Adrenal gland (tissue), 12 donors: ENCODE measurements around the gene SP7. TPM values are rescaled to one million over a fixed set of nuclear protein-coding genes. Genes with fewer than 3 reads are reported as not detected.
A peak's percentile ranks its signal among the peaks of the same experiment; 100 is the strongest.

ENCODE experiments used
- DNase-seq, 7 donors: peaks; one replicate each; pipeline ENCODE4 v3.0.0-alpha.2; 2019 to 2020
- H3K27ac ChIP-seq, 5 donors: fragments of 200-600 bp; sonication (generic) in 4 of 5; 1 replicate in 3 of 5; 2 replicates in 2 of 5; pipeline versions ENCODE4 v1.5.1 to v1.8.0; 2016 to 2020; ENCODE audit warnings: mild to moderate bottlenecking in 1 of 5
- H3K27me3 ChIP-seq: fragments of 200-600 bp; 2 replicates; pipeline ENCODE4 v1.8.0; 2021
- H3K36me3 ChIP-seq, 2 donors: fragments of 200-600 bp; replicated peaks in 1 of 2; 1 replicate in 1 of 2; 2 replicates in 1 of 2; pipeline versions ENCODE4 v1.5.1 to v1.8.0; 2018 to 2022
- H3K4me1 ChIP-seq, 2 donors: fragments of 200-600 bp; replicated peaks in 1 of 2; 1 replicate in 1 of 2; 2 replicates in 1 of 2; pipeline versions ENCODE4 v1.5.1 to v1.8.0; 2018 to 2021
- H3K4me3 ChIP-seq, 4 donors: fragments of 200-600 bp; sonication (generic) in 3 of 4; one replicate each; pipeline ENCODE4 v1.5.1; 2016 to 2018
- H3K9me3 ChIP-seq, 3 donors: fragments of 200-600 bp; sonication (generic) in 1 of 3; replicated peaks in 1 of 3; 1 replicate in 2 of 3; 2 replicates in 1 of 3; pipeline versions ENCODE4 v1.5.1 to v1.8.0; 2016 to 2021
- CTCF ChIP-seq, 6 experiments: fragments of 450-650 bp in 4 of 6; fragments of 200-600 bp in 2 of 6; sonication (generic) in 1 of 6; IDR thresholded peaks; 1 replicate in 5 of 6; 2 replicates in 1 of 6; pipeline versions ENCODE4 v1.5.1 to v1.8.0; 2016 to 2021; ENCODE audit warnings: antibody characterized with exemption in 6 of 6, mild to moderate bottlenecking in 2 of 6, moderate library complexity in 1 of 6
- POLR2A ChIP-seq, 2 donors: fragments of 450-650 bp; IDR thresholded peaks; one replicate each; pipeline ENCODE4 v1.6.1; 2017; ENCODE audit warnings: antibody characterized with exemption in 2 of 2, mild to moderate bottlenecking in 2 of 2, moderate library complexity in 1 of 2
- WGBS, 4 donors: extraction: QIAGEN DNeasy Blood & Tissue Kit in 2 of 4; methylation state at CpG; one replicate each; pipeline versions ENCODE4 v1.1.5 to v1.1.7; 2013 to 2017; 5-methylcytosine and 5-hydroxymethylcytosine counted together
- intact Hi-C, 2 donors: fragments of 100-400 bp; cut with DNase I; formaldehyde crosslinking; loops; one replicate each; pipeline versions ENCODE4 v1.14.1 to v1.15.0; 2022 to 2023
- polyA plus RNA-seq, 3 donors: library from polyadenylated mRNA; stranded (reverse); fragments of 200-250 nt in 2 of 3; fragments of 350-450 nt in 1 of 3; fragmentation: Illumina TruSeq in 1 of 3; extraction: RNeasy Lipid Tissue Mini Kit (QIAGEN cat#74804) in 1 of 3; gene quantifications; one replicate each; pipeline ENCODE4 v1.2.3, GENCODE V29; 2013 to 2014
- total RNA-seq, 9 donors: library from RNA; depleted of rRNA in 4 of 9; stranded (reverse); fragments of >200 nt in 4 of 9; fragments of 120-200 nt in 1 of 9; fragmentation: NEBNext Ultra II Directional in 1 of 9; extraction: Animal tissue kit (Norgen Biotek cat#: 25700) in 1 of 9; gene quantifications; one replicate each; pipeline versions ENCODE4 v1.1.0 to v1.2.4, GENCODE V29; 2013 to 2023
- donor health status: healthy with polysubstance abuse.
- donor health status: Bipolar disorder and iron deficiency.
- donor health status: DM: yes; HTN: yes; CAD: no.
- donor health status: DM: no; HTN: no; CAD: no.
- donor health status: DM: no; HTN: no; CAD: no.
- donor health status: DM: yes; HTN: yes; CAD: no.

SP7 gene
- total and polyA plus RNA-seq, 12 donors = 0.03 TPM; not detected in 11

- Histone ChIP-seq H3K9me3 (no peaks in the 10 kb centered on the region), H3K27me3 (no peaks in the 10 kb centered on the region), H3K36me3 (no peaks in the 10 kb centered on the region), H3K27ac (no peak overlapping the region), H3K4me1 (no peaks in the 10 kb centered on the region), H3K4me3 (no peak overlapping the region)
- intact Hi-C loops = no loop called here
- no peak for TF ChIP-seq CTCF (IDR thresholded peaks at IDR 0.05)
- TF ChIP-seq POLR2A (IDR thresholded peaks at IDR 0.05) = no peak
- 88 to 100% (median 95%) methylated on average over 1 to 3 of the region's 3 CpGs for WGBS, 4 donors
- no peak for DNase-seq
Observed at GRCh38 chr12:53279283-53279869, 56.8 kb downstream of the SP7 start.

- Histone ChIP-seq H3K27me3 (no peaks in the 10 kb centered on the region), H3K4me3 (no peak overlapping the region), H3K27ac (no peak overlapping the region), H3K36me3 (no peaks in the 10 kb centered on the region), H3K9me3 (no peaks in the 10 kb centered on the region), H3K4me1 (no peaks in the 10 kb centered on the region)
- intact Hi-C loops = no loop called here
- 73 to 84% (median 77%) methylated on average over 8 to 9 of the region's 9 CpGs for WGBS, 4 donors
- DNase-seq = peak in 1 of 7 donors; percentile 61
- TF ChIP-seq POLR2A (IDR thresholded peaks at IDR 0.05) (no peak), CTCF (IDR thresholded peaks at IDR 0.05) (no peak)
Observed at GRCh38 chr12:53277981-53278380, 58.2 kb downstream of the SP7 start.

Other genes starting within 250 kb of the SP7 start
- 100 to 1,000 TPM in 6 of 9 donors, 10 to 100 TPM in 3; 12.9 to 559 (median 131) TPM for gene IGFBP6, start 238.7 kb downstream of the SP7 start, total RNA-seq
- 100 to 1,000 TPM in 2 of 3 donors, 10 to 100 TPM in 1; 26.4 to 478 (median 337) TPM for gene IGFBP6, start 238.7 kb downstream of the SP7 start, polyA plus RNA-seq
- gene SOAT2, start 232.9 kb downstream of the SP7 start, total RNA-seq = under 1 TPM in 1 of 9 donors, not detected in 8; 0.79 TPM
- under 1 TPM in 2 of 3 donors, not detected in 1; 0.34 to 0.48 TPM for gene SOAT2, start 232.9 kb downstream of the SP7 start, polyA plus RNA-seq
- 10 to 100 TPM in 8 of 9 donors, 1 to 10 TPM in 1; 8.8 to 61.0 (median 20.9) TPM for gene ZNF740, start 155.6 kb downstream of the SP7 start, total RNA-seq
- 10 to 100 TPM in 2 of 3 donors, 1 to 10 TPM in 1; 6.6 to 11.3 (median 11.3) TPM for gene ZNF740, start 155.6 kb downstream of the SP7 start, polyA plus RNA-seq
- 10 to 100 TPM in 7 of 9 donors, 1 to 10 TPM in 2; 2.3 to 43.4 (median 19.8) TPM for gene CSAD, start 155.4 kb downstream of the SP7 start, total RNA-seq
- gene CSAD, start 155.4 kb downstream of the SP7 start, polyA plus RNA-seq = 100 to 1,000 TPM in 2 of 3 donors, 10 to 100 TPM in 1; 10.9 to 140 (median 100) TPM
- gene ITGB7, start 129.1 kb downstream of the SP7 start, total RNA-seq = 1 to 10 TPM in 8 of 9 donors, under 1 TPM in 1; 0.33 to 7.4 (median 4.0) TPM
- 1 to 10 TPM in 2 of 3 donors, under 1 TPM in 1; 0.95 to 4.0 (median 3.5) TPM for gene ITGB7, start 129.1 kb downstream of the SP7 start, polyA plus RNA-seq
- gene RARG, start 104.1 kb downstream of the SP7 start, total RNA-seq = 10 to 100 TPM in 8 of 9 donors, 1 to 10 TPM in 1; 3.8 to 36.4 (median 23.9) TPM
- 10 to 100 TPM in 2 of 3 donors, 1 to 10 TPM in 1; 9.2 to 36.2 (median 25.8) TPM for gene RARG, start 104.1 kb downstream of the SP7 start, polyA plus RNA-seq
- gene ESPL1, start 68.1 kb downstream of the SP7 start, total RNA-seq = 1 to 10 TPM in 6 of 9 donors, under 1 TPM in 3; 0.69 to 4.2 (median 1.4) TPM
- under 1 TPM; 0.56 to 0.81 (median 0.79) TPM for gene ESPL1, start 68.1 kb downstream of the SP7 start, polyA plus RNA-seq
- gene PFDN5, start 40.8 kb downstream of the SP7 start, total RNA-seq = 100 to 1,000 TPM; 501 to 976 (median 694) TPM
- 1,000 to 10,000 TPM in 2 of 3 donors, 100 to 1,000 TPM in 1; 840 to 2,052 (median 2,012) TPM for gene PFDN5, start 40.8 kb downstream of the SP7 start, polyA plus RNA-seq
- 10 to 100 TPM; 56.8 to 94.9 (median 70.2) TPM for gene MYG1, start 36.7 kb downstream of the SP7 start, total RNA-seq
- 100 to 1,000 TPM in 2 of 3 donors, 10 to 100 TPM in 1; 45.9 to 240 (median 220) TPM for gene MYG1, start 36.7 kb downstream of the SP7 start, polyA plus RNA-seq
- 100 to 1,000 TPM in 2 of 9 donors, 10 to 100 TPM in 7; 50.1 to 108 (median 74.1) TPM for gene AAAS, start 14.7 kb downstream of the SP7 start, total RNA-seq
- gene AAAS, start 14.7 kb downstream of the SP7 start, polyA plus RNA-seq = 100 to 1,000 TPM in 2 of 3 donors, 10 to 100 TPM in 1; 59.2 to 210 (median 172) TPM
- gene SP1, start 43.8 kb upstream of the SP7 start, total RNA-seq = 10 to 100 TPM; 34.9 to 90.0 (median 56.3) TPM
- gene SP1, start 43.8 kb upstream of the SP7 start, polyA plus RNA-seq = 10 to 100 TPM; 16.3 to 48.8 (median 18.3) TPM
- 100 to 1,000 TPM in 2 of 9 donors, 10 to 100 TPM in 7; 26.7 to 106 (median 79.8) TPM for gene AMHR2, start 87.5 kb upstream of the SP7 start, total RNA-seq
- 10 to 100 TPM; 19.8 to 41.2 (median 26.6) TPM for gene AMHR2, start 87.5 kb upstream of the SP7 start, polyA plus RNA-seq
- gene PRR13, start 105.4 kb upstream of the SP7 start, total RNA-seq = 100 to 1,000 TPM in 7 of 9 donors, 10 to 100 TPM in 2; 68.2 to 233 (median 128) TPM
- 100 to 1,000 TPM; 127 to 407 (median 130) TPM for gene PRR13, start 105.4 kb upstream of the SP7 start, polyA plus RNA-seq
- 1,000 to 10,000 TPM in 2 of 9 donors, 100 to 1,000 TPM in 7; 255 to 1,158 (median 547) TPM for gene PCBP2, start 115.7 kb upstream of the SP7 start, total RNA-seq
- gene PCBP2, start 115.7 kb upstream of the SP7 start, polyA plus RNA-seq = 100 to 1,000 TPM; 521 to 757 (median 545) TPM
- 10 to 100 TPM in 7 of 9 donors, 1 to 10 TPM in 2; 7.5 to 25.4 (median 14.3) TPM for gene MAP3K12, start 163.1 kb upstream of the SP7 start, total RNA-seq
- 10 to 100 TPM in 2 of 3 donors, 1 to 10 TPM in 1; 6.9 to 85.1 (median 69.8) TPM for gene MAP3K12, start 163.1 kb upstream of the SP7 start, polyA plus RNA-seq
- gene TARBP2, start 164.9 kb upstream of the SP7 start, total RNA-seq = 10 to 100 TPM; 22.6 to 55.2 (median 31.4) TPM
- 10 to 100 TPM; 14.9 to 72.9 (median 51.7) TPM for gene TARBP2, start 164.9 kb upstream of the SP7 start, polyA plus RNA-seq
- gene NPFF, start 171.1 kb upstream of the SP7 start, total RNA-seq = under 1 TPM in 1 of 9 donors, not detected in 8; 0.78 TPM
- under 1 TPM in 1 of 3 donors, not detected in 2; 0.27 TPM for gene NPFF, start 171.1 kb upstream of the SP7 start, polyA plus RNA-seq